ENCODE results near the gene MYO9B.
"Not testable (repeated sequence)": the region's sequence is repeated elsewhere in the genome, so short reads cannot be mapped to it uniquely, and the experiment has no call there.

The MYO9B gene

DNA sequence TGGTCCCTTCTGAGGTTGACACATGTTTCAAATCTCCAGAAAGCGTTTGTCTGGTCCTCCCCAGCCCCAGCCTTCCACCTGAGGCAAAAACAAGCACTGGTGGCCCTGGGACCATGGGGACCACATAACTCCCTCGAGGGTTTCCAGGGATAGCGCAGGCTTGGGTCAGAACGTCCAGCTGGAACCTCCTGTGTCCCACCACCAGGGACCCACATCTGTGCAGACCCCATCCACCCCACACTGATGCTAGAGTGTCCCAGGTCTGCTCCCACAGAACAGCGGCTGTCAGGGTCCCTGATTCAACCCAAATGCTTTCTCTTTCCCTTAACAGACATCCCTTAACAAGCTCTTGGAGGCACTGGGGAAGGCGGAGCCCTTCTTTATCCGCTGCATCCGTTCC, 110.0 kb downstream of the MYO9B start:
- no peak for DNase-seq

DNA sequence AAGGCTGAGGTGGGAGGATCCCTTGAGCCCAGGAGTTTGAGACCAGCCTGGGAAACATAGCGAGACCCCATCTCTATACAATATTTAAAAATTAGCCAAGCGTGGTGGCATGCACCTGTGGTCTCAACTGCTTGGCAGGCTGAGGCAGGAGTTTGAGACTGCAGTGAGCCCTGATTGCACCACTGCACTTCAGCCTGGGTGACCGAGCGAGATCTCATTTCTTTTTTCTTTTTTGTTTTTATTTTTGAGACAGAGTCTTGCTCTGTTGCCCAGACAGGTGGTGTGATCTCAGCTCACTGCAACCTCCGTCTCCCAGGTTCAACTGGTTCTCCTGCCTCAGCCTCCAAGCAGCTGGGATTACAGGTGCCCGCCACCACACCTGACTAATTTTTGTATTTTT, 116.2 kb downstream of the MYO9B start:
- DNase-seq, result not testable (repeated sequence)

DNA sequence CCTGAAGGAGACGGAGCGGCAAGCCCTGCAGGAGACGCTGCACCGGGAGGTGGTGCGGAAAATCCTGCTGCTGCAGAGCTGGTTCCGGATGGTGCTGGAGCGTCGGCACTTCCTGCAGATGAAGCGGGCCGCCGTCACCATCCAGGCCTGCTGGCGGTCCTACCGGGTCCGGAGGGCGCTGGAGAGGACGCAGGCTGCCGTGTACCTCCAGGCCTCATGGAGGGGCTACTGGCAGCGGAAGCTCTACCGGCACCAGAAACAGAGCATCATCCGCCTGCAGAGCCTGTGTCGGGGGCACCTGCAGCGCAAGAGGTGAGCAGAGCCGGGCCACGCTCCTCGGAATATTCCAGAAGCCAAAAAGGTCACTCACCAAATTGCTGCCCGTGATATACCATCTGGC, 117.2 kb downstream of the MYO9B start:
- no peak for DNase-seq

DNA sequence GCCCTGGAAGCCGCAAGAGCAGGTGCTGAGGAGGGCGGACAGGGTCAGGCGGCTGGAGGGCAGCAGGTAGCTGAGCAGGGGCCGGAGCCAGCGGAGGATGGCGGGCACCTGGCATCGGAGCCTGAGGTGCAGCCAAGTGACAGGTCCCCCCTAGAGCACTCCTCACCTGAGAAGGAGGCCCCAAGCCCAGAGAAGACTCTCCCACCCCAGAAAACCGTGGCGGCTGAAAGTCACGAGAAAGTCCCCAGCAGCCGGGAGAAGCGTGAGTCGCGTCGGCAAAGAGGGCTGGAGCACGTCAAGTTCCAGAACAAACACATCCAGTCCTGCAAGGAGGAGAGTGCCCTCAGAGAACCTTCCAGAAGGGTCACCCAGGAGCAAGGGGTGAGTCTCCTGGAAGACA, 119.0 kb downstream of the MYO9B start:
- no peak for DNase-seq

DNA sequence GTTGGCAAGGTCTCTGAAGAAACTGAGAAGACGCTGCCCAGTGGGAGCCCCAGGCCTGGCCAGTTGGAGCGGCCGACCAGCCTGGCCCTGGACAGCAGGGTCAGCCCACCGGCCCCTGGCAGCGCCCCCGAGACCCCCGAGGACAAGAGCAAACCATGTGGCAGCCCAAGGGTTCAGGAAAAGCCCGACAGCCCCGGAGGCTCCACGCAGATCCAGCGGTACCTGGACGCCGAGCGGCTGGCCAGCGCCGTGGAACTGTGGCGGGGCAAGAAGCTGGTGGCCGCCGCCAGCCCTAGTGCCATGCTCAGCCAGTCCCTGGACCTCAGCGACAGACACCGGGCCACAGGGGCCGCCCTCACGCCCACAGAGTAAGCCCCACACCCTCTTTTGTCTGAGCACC, 119.5 kb downstream of the MYO9B start:
- DNase-seq, result no peak

DNA sequence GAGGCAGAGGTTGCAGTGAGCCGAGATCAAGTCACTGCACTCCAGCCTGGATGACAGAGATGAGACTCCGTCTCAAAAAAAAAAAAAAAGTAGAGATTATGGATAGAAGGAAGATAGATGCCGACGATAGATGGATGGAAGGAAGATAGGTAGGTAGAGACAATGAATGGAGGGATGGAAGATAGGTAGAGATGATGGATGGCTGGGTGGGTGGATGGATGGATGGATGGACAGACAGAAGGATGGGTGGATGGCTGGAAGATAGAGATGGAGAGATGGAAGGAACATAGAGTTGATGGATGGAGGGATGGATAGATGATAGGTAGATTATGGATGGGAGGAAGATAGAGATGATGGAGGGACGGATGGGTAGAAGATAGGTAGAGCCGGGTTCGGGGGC, 121.0 kb downstream of the MYO9B start:
- no peak for DNase-seq

DNA sequence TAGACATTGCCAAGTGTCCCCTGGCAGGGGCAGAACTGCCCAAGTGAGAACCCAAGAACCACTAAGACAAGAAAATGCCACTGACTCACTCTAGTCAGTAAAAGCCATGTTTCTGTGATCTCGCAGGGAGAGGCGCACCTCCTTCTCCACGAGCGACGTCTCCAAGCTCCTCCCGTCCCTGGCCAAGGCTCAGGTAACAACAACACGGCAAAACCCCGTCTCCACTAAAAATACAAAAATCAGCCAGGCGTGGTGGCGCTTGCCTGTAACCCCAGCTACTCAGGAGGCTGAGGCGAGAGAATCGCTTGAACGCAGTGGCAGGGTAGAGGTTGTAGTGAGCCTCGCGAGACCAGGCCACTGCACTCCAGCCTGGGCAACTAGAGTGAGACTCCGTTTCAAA, 122.1 kb downstream of the MYO9B start:
- no peak for DNase-seq

DNA sequence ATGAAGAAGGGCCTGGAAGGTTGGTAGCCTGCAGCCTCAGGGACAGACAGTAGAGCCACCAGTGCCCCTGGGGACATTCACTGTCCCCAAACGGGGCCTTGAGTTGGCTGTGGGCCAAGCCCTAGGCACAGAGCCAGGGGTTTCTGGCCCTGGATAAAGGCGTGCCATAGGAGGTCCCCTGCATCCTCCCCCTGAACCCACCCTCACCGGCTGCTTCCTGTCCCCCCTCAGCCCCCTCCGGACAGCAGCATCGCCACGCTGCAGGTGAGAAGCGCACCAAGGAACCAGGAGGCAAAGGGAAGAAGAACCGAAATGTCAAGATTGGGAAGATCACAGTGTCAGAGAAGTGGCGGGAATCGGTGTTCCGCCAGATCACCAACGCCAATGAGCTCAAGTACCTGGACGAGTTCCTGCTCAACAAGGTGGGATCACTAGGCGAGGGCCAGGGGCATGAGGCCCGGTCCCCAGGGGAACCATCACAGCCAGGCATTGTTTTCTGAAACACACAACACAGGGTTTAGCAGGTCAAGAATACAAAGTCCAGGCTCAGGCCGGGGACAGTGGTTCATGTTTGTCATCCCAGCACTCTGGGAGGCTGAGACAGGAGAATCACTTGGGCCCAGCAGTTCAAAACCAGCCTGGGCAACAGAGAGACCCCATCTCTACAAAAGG, 125.0 kb downstream of the MYO9B start:
- DNase-seq, result no peak

DNA sequence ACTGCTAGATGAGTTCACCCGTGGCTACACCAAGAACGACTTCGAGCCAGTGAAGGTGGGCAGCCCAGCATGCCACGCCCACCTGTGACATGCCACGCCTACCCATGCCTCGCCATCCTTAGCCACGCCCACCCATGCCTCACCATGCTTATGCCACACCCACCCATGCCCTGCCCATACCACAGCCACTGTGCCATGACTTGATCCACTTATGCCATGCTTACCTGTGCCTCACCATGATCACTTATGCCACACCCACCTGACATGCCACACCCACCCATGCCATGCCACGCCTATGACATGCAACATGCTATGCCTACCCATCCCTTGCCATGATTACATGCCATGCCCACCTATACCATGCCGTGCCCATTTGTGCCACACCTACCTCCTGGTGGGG, 126.7 kb downstream of the MYO9B start:
- DNase-seq, result no peak

DNA sequence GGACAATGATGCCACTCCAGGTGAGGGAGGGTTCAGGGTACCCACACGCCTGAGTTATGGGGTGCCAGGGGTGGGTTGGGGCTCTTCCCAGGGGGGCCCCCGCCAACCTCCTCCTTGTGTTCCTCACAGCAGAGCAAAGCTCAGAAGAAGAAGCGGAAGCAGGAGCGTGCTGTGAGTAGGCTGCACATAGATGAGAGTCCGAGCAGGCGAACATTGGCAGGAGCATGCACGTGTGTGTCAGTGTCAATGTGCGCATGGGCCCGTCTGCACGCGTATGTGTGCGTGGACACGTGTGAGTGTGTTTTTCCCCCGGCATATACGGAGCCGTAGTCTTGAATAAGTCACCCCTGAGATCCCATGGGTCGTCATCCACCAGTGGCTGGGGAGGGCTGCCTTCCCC, 127.1 kb downstream of the MYO9B start:
- no peak for DNase-seq

DNA sequence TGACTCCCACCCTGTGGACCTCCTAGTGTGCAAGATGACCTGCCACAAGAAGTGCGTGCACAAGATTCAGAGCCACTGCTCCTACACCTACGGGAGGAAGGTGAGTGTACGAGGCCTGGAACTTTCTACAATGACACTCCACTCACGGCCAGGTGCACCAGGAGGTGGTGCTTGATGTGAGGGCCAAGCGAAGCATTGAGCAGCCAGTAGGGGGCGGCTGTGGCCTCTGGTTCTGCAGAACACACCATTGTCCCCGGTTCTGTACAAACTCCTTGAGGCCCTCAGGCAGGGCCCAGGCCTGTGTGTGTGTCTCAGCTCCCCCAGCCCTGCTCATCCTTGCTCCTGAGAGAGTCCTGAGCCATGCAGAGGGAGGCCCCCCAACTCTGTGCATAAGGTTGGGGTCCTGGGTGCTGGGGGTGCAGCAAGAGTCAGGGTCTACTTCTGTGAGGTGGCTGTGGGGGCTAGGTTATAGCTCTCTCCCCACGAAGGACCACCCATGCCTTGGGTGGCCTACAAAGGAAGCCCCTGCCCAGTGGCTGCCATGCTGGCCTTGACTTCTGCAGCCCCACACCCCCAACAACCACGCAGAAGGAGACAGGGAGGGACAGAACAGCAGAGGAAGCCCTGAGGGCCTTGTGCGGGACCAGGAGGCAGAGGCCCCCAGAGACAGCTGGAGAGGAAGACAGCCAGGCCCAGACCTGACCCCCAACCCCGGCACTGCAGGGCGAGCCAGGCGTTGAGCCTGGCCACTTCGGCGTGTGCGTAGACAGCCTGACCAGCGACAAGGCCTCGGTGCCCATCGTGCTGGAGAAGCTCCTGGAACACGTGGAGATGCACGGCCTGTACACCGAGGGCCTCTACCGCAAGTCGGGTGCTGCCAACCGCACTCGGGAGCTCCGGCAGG, 129.9 kb downstream of the MYO9B start:
- DNase-seq, result peak; percentile 49

DNA sequence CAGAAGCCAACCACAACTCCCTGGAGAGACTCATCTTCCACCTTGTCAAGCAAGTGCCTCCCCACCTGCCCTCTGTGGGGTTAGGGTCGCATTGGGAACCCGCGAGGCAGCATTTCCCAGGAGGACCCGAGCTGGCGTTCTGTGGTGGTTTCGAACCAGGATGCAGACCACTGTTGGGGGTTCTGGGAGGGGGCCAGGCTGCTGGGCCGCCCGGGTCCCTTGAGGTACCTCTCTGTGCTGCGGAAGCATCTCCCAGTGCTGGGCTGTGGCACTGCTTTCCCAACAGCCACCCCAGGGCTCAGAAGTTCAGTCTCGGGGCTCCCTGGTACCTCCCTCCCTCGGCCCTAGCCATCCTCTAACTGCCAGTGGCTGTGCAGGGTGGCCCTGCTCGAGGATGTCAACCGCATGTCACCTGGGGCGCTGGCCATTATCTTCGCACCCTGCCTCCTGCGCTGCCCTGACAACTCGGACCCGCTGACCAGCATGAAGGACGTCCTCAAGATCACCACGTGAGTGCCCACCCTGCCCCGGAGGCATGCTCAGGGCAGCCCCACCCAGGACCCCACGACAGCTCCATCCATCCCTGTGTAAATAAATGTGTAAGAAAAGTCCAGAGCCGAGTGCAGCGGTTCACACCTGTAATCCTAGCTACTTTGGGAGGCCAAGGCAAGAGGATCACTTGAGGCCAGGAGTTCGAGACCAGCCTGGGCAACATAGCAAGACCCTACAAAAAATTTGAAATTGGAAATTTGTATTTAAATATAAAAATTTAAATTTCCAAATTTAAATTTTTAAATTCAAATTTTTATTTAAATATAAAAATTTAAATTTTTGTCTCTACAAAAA, 131.4 kb downstream of the MYO9B start:
- no peak for DNase-seq

DNA sequence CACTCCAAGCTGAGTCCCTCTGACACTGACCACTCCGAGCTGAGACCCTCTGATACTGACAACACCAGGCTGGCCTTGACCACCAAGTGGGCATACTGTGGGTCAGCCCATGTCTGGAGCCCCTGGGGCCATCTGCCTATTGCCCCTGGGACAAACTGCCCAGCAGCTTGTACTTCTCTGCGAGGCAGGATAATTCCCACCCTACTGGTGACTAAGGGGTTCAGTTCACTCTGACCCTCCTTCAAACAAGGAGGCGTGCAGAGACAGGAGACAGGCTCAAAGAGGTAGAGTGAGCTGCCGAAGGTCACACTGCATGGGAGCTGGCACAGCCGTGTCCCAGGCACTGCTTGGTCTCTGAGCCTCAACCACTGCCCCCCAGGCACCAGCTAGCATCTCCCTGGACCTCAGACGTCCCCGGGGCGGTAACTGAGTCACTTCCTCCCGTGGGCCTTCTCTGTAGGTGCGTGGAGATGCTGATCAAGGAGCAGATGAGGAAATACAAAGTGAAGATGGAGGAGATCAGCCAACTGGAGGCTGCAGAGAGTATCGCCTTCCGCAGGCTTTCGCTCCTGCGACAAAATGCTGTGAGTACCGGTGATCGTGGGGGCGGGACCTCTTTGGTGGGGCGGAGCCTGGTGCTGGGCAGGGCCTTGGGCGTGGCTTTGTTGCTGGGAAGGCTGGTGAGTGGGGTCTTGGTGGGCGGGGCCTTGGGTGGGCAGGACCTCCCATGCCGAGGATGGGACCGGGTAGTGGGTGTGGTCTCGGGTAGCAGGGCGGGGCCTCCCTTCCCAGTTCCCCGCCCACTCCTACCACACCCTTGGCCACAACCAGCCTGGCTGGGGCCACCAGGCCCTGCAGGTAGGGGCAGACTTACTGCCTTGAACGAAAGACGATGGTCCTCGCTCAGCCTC, 133.8 kb downstream of the MYO9B start:
- DNase-seq, result no peak

DNA sequence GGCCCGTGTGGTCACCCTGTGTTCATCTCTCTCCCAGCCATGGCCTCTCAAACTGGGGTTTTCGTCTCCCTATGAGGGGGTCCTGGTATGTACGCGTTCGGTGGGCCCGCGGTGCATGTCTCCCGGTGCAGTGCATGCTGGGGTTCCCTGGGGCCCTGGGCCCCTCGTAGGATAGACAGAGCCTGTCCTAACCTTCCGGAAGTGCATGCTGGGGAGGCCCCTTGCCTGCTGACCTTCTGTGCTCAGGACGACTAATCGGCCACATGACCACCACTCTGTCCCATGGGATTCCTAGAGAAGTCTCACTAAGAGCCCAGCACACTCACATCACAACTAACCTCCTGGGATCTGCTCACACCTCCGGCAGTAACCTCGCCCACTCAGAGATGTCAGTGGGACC, 134.7 kb downstream of the MYO9B start:
- DNase-seq, result no peak

DNA sequence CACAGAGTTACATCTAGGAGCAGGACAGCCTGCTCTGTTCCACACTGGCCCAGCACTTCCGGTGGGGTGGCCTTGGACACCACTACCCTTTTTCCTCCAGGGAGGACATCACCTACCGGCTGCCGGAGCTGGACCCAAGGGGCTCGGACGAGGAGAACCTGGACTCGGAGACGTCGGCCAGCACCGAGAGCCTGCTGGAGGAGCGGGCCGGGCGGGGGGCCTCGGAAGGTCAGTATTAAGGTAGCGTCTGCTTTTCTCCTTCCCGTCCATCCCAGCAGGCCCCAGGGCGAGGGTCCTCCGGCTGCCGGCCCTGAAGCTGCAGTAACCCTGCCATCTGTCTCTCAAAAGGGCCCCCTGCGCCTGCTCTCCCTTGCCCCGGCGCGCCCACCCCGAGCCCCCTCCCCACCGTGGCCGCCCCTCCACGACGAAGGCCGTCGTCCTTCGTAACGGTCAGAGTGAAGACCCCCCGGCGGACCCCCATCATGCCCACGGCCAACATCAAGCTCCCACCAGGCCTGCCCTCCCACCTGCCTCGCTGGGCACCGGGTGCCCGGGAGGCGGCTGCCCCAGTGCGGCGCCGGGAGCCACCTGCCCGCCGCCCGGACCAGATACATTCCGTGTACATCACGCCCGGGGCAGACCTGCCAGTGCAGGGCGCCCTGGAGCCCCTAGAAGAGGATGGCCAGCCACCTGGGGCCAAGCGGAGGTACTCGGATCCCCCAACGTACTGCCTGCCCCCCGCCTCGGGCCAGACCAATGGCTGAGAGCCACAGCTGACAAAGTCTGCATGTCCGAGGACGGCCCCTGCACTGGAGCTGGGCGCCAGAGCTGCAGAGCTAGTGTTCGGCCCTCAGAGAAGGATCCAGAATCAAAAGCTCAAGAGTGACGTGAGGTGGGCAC, 136.2 kb downstream of the MYO9B start:
- DNase-seq, result no peak

DNA sequence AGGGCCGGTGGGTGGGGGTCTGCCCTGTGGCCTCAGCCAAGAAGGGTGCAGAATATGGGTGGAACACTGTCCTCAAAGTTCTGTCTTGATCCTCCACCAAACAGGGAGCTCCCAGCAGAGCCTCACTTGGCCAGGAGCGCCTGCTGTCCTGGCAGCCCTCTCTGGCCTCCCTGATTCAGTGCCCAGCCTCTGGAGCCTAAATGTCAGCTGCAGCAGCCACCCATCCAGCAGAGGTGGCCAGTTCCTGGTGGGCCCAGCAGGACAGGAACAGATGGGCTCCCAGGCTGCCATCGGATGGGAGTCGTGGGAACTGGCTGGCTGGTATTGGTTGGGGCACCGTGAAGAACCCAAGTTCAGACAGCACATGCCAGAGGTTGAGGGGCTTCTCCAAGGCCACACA, 137.8 kb downstream of the MYO9B start:
- no peak for DNase-seq

DNA sequence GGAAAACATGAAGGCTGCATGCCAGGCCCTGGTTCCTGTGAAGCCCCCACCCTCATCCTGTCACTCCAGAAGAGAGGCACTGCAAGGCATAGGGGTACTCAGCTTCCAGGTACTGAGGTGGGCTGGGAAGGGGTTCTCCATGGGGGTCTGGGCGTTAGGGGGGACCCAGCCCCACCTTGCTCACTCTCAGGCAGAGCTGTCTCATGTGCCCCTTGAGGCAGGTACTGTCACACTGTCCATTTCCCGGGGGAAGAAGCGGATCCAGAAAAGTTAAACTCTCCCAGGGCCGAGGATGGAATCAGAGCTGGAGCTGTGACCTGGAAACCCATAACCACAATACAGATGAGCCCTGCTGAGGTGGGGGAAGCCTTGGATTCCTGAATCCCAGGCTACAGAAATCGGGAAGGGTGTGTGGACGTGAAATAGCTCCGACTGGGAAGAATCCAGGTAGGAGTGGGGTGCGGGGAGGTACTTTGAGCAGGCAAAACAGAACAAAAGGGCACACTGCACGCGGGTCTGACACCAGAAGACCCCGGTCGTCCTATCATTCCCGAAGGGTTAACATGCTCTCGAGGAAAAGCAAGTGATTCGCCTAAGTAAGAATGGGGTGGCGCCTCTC, 139.0 kb downstream of the MYO9B start:
- DNase-seq, result no peak

DNA sequence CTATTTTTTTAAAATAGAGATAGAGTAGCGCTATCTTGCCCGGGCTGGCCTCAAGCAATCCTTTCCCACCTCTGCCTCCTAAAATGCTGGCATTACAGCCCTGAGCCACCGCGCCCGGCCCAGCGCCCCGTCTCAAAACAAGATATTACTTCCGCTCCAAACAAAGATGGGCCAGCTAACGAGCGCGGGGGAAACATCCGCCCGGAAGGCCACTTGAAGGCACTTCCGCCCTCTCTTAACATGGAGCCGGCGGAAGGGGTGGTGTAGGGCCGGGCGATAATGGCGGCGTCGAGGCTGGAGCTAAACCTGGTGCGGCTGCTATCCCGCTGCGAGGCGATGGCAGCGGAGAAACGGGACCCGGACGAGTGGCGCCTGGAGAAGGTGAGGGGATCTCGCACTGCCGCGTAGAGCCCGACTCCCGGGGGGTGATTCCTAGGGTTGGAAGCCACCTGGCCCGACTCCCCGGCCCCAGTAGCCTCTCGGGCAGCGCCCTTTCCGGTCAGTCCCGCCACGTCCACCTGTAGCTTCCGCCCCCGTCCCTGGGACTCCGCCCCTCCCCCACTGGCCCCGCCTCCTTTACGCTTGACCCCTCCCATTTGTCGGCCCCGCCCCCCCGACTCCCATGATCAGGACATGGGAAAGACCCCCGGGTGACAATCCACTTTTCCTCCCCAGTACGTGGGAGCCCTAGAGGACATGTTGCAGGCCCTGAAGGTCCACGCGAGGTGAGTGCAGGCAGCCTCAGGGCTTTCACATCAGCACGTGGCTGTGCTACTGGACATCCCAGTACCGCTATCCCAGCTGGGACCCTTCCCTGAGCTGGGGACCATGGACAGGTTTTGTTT, 139.8 kb downstream of the MYO9B start, which contains the start of gene USE1:
Gene USE1, plus strand, starts transcription at position 231 of the 845 bp plus-strand sequence. Its CDS starts 49 bp downstream, at position 280.
- DNase-seq, result peak; percentile 75

DNA sequence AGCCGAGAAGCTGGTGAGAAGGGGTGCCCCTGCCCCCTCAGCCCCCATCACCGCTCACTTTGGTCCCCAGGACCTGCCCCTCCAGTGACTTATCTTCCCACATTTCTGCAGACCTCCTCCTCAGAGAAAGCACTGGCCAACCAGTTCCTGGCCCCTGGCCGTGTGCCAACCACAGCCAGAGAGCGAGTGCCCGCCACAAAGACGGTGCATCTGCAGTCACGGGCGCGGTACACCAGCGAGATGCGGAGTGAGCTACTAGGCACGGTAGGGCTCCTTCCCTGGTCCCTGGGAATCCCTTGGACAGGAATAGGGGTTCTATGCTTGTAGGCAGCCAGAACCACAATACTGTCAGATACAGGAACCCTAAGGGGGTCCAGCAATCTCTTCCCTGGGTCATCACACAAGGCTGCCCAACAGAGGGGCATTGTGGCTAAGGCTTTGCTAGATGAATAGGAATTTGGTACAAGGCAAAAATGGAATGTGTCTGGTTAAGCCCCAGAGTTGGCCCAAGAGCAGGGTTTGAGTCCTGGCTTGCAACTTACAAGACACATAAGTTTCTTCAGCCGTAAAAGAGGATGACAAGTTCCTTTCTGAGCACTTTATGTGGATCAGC, 140.6 kb downstream of the MYO9B start:
- DNase-seq, result no peak
